Heart left ventricle (tissue), 13 donors: Measurements from ENCODE around the gene ATXN1.

Experiments used
- CTCF ChIP-seq, 12 donors: fragments of 200-600 bp; sonication (generic) in 4 of 12; IDR thresholded peaks; one replicate each; pipeline versions ENCODE4 v1.5.0 to v1.8.0; 2018 to 2022; ENCODE audit warnings: antibody characterized with exemption in 12 of 12, mild to moderate bottlenecking in 5 of 12
- POLR2A ChIP-seq, 2 donors: fragments of 450-650 bp; IDR thresholded peaks; one replicate each; pipeline ENCODE4 v1.6.1; 2017; ENCODE audit warnings: antibody characterized with exemption in 2 of 2, mild to moderate bottlenecking in 2 of 2, moderate library complexity in 2 of 2
- donor health status: ischemic (EF 13 %, LVEDD 7.1; RV severe dilation, severe dysfunction).
- donor health status: DM: no; HTN: yes; CAD: no.
- donor health status: DM: no; HTN: no; CAD: no.
- donor health status: ischemic (EF 25% LVEDD 6.9; RV normal size, moderate dysfunction).
- donor health status: ischemic (EF 25% LVEDD 5.7; RV mildly dilated, moderate dysfunction).
- donor health status: ischemic (EF 35%, LVEDD 5.7; RV mildly dilated, moderate dysfunction).
- donor health status: nonischemic (EF 11% LVEDD 7.7; RV severe dilation, severe dysfunction).
- donor health status: DM: yes; HTN: yes; CAD: no.
- donor health status: PGD.
- donor health status: ischemic (EF 29% LVEDD 5.4; RV normal size, mild dysfunction).
- donor health status: nonischemic (EF 23%, LVEDD 6.1; RV moderate dilation, normal function).

DNA sequence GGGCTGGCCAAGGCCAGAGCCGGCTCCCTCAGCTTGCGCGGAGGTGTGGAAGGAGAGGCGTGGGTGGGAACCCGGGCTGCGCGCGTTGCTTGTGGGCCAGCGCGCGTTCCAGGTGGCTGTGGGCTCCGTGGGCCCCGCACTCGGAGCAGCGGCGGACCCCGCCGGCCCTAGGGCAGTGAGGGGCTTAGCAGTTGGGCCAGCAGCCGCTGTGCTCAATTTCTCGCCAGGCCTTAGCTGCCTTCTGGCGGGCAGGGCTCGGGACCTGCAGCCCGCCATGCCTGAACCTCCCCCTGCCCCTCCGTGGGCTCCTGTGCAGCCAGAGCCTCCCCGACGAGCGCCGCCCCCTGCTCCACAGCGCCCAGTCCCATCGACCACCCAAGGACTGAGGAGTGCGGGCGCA, 414.4 kb downstream of the ATXN1 start:
- TF ChIP-seq CTCF (IDR thresholded peaks at IDR 0.05) (no peak), POLR2A (IDR thresholded peaks at IDR 0.05) (no peak)
